A549 (cell line): ENCODE measurements around the gene RPS23.

ENCODE experiments used
- CTCF ChIP-seq: fragments of >200 bp; sonication (Bioruptor Twin); formaldehyde crosslinking; IDR thresholded peaks from 3 replicates; pipeline ENCODE4 v1.5.1; 2016
- HDAC2 ChIP-seq: fragments of 200-600 bp; sonication (generic); IDR thresholded peaks from 2 replicates; pipeline ENCODE4 v1.6.1; 2016

- TF ChIP-seq HDAC2 (no peak), CTCF (no peak)
These were observed 7.1 kb upstream of the RPS23 start for GRCh38 chr5:82285206-82285605.
